Measurements from ENCODE around the gene COL20A1. TPM values are rescaled to one million over a fixed set of nuclear protein-coding genes. Genes with fewer than 3 reads are reported as not detected.

Gene COL20A1
- total RNA-seq, 1 donor from 2014 or later = not detected

DNA sequence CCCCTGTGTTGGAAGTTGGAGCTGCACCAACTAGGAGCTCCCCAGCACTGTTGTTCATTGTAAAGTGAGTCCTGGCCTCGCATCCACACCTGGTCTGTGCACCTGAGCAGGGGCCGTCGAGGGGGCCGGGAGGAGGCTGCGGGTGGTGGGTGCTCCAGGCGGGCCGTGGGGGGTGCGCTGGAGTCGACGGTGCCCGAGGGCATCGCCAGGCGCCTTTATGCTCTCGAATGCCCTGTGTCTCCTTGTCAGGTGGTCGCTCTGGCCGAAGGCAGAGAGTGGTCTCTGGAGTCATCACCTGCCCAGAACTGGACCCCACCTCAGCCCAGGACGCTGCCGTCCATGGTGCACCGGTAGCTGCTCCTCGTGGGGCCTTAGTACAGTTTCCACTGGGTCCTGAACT, 16.0 kb upstream of the COL20A1 start:
- peaks cover 7% of the 10 kb centered on the region for H3K27me3 Mint-ChIP-seq (ENCODE audit: unreplicated experiment)
- H3K9me3 Mint-ChIP-seq (ENCODE audit: unreplicated experiment) = no peaks in the 10 kb centered on the region
- H3K4me1 Mint-ChIP-seq (ENCODE audit: unreplicated experiment) = peaks cover 6% of the 10 kb centered on the region
- no peak for DNase-seq (ENCODE audit: low spot score)
- H3K36me3 Mint-ChIP-seq (ENCODE audit: low read depth, unreplicated experiment) = peaks cover 12% of the 10 kb centered on the region
- TF ChIP-seq, protein P1, sequence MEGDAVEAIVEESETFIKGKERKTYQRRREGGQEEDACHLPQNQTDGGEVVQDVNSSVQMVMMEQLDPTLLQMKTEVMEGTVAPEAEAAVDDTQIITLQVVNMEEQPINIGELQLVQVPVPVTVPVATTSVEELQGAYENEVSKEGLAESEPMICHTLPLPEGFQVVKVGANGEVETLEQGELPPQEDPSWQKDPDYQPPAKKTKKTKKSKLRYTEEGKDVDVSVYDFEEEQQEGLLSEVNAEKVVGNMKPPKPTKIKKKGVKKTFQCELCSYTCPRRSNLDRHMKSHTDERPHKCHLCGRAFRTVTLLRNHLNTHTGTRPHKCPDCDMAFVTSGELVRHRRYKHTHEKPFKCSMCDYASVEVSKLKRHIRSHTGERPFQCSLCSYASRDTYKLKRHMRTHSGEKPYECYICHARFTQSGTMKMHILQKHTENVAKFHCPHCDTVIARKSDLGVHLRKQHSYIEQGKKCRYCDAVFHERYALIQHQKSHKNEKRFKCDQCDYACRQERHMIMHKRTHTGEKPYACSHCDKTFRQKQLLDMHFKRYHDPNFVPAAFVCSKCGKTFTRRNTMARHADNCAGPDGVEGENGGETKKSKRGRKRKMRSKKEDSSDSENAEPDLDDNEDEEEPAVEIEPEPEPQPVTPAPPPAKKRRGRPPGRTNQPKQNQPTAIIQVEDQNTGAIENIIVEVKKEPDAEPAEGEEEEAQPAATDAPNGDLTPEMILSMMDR (IDR thresholded peaks at IDR 0.05; ENCODE audit: unreplicated experiment) = no peak
- H3K4me3 Mint-ChIP-seq (ENCODE audit: unreplicated experiment) = no peak overlapping the region
- H3K27ac Mint-ChIP-seq (ENCODE audit: unreplicated experiment) = no peak overlapping the region

GRCh38 chr20:63277466-63278272, 15.3 kb upstream of the COL20A1 start:
- DNase-seq (ENCODE audit: low spot score) = no peak
- H3K27me3 Mint-ChIP-seq (ENCODE audit: unreplicated experiment) = peaks cover 7% of the 10 kb centered on the region
- no peaks in the 10 kb centered on the region for H3K9me3 Mint-ChIP-seq (ENCODE audit: unreplicated experiment)
- H3K4me3 Mint-ChIP-seq (ENCODE audit: unreplicated experiment) = no peak overlapping the region
- peaks cover 6% of the 10 kb centered on the region for H3K4me1 Mint-ChIP-seq (ENCODE audit: unreplicated experiment)
- H3K36me3 Mint-ChIP-seq (ENCODE audit: low read depth, unreplicated experiment) = peaks cover 12% of the 10 kb centered on the region
- TF ChIP-seq, protein P1 (IDR thresholded peaks at IDR 0.05; ENCODE audit: unreplicated experiment) = no peak
- no peak overlapping the region for H3K27ac Mint-ChIP-seq (ENCODE audit: unreplicated experiment)

- H3K36me3 Mint-ChIP-seq (ENCODE audit: low read depth, unreplicated experiment) = peaks cover 13% of the 10 kb centered on the region
- TF ChIP-seq, protein P1 (IDR thresholded peaks at IDR 0.05; ENCODE audit: unreplicated experiment) = no peak
- H3K4me3 Mint-ChIP-seq (ENCODE audit: unreplicated experiment) = no peak overlapping the region
- H3K27ac Mint-ChIP-seq (ENCODE audit: unreplicated experiment) = no peak overlapping the region
- H3K9me3 Mint-ChIP-seq (ENCODE audit: unreplicated experiment) = no peaks in the 10 kb centered on the region
- H3K27me3 Mint-ChIP-seq (ENCODE audit: unreplicated experiment) = peaks cover 1% of the 10 kb centered on the region
- peaks cover 4% of the 10 kb centered on the region for H3K4me1 Mint-ChIP-seq (ENCODE audit: unreplicated experiment)
- no peak for DNase-seq (ENCODE audit: low spot score)
These were observed 14.3 kb upstream of the COL20A1 start for GRCh38 chr20:63278661-63279060.

DNA sequence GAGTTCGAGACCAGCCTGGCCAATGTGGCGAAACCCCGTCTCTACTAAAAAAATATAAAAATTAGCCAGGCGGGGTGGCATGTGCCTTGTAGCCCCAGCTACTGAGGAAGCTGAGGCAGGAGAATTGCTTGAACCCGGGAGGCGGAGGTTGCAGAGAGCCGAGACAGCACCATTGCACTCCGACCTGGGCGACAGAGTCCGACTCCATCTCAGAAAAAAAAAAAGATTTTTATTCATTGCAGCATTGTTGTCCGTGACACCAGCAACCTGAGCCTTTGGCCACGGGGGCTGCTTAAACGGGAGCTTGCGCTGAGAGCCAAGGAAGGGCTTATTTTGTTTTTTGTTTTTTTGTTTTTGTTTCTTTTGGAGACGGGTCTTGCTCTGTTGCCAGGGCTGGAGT, 13.1 kb upstream of the COL20A1 start:
- TF ChIP-seq, protein P1 (IDR thresholded peaks at IDR 0.05; ENCODE audit: unreplicated experiment) = no peak
- Mint-ChIP-seq H3K4me1 (ENCODE audit: unreplicated experiment) (no peaks in the 10 kb centered on the region), H3K36me3 (ENCODE audit: low read depth, unreplicated experiment) (peaks cover 15% of the 10 kb centered on the region), H3K9me3 (ENCODE audit: unreplicated experiment) (no peaks in the 10 kb centered on the region), H3K4me3 (ENCODE audit: unreplicated experiment) (no peak overlapping the region), H3K27me3 (ENCODE audit: unreplicated experiment) (peaks cover 1% of the 10 kb centered on the region), H3K27ac (ENCODE audit: unreplicated experiment) (no peak overlapping the region)
- DNase-seq (ENCODE audit: low spot score) = no peak

- no peak for DNase-seq (ENCODE audit: low spot score)
- no peaks in the 10 kb centered on the region for H3K9me3 Mint-ChIP-seq (ENCODE audit: unreplicated experiment)
- H3K27ac Mint-ChIP-seq (ENCODE audit: unreplicated experiment) = peak overlapping the region; percentile 75
- H3K4me3 Mint-ChIP-seq (ENCODE audit: unreplicated experiment) = no peak overlapping the region
- H3K36me3 Mint-ChIP-seq (ENCODE audit: low read depth, unreplicated experiment) = peaks cover 15% of the 10 kb centered on the region
- no peaks in the 10 kb centered on the region for H3K27me3 Mint-ChIP-seq (ENCODE audit: unreplicated experiment)
- no peaks in the 10 kb centered on the region for H3K4me1 Mint-ChIP-seq (ENCODE audit: unreplicated experiment)
- TF ChIP-seq, protein P1 (IDR thresholded peaks at IDR 0.05; ENCODE audit: unreplicated experiment) = no peak
These were observed 12.6 kb upstream of the COL20A1 start for GRCh38 chr20:63280371-63280770.
